HepG2 (cell line): ENCODE measurements around the gene ABCC1. TPM values are rescaled to one million over a fixed set of nuclear protein-coding genes. Genes with fewer than 3 reads are reported as not detected.

ENCODE experiments used
- ATRX ChIP-seq: sonication (generic); formaldehyde crosslinking; IDR thresholded peaks from 2 replicates; pipeline ENCODE4 v1.4.0; 2020; ENCODE audit warnings: missing genetic modification reagents, borderline replicate concordance
- BCL3 ChIP-seq: sonication (generic); formaldehyde crosslinking; IDR thresholded peaks from 2 replicates; pipeline ENCODE4 v1.5.1; 2020; ENCODE audit warnings: mild to moderate bottlenecking, missing genetic modification reagents, moderate library complexity
- CHD4 ChIP-seq: fragments of 200-600 bp; sonication (generic); IDR thresholded peaks from 2 replicates; pipeline ENCODE4 v1.7.0; 2017; ENCODE audit warnings: mild to moderate bottlenecking, low read length, borderline replicate concordance
- ETS1 ChIP-seq: sonication (generic); formaldehyde crosslinking; IDR thresholded peaks from 2 replicates; pipeline ENCODE4 v1.4.0; 2020; ENCODE audit warnings: missing genetic modification reagents
- ETV6 ChIP-seq: sonication (generic); formaldehyde crosslinking; conservative IDR thresholded peaks from 2 replicates; pipeline ENCODE4 v1.4.0; 2020; ENCODE audit warnings: missing genetic modification reagents
- GFI1 ChIP-seq: sonication (generic); formaldehyde crosslinking; IDR thresholded peaks from 2 replicates; pipeline ENCODE4 v1.5.0; 2020; ENCODE audit warnings: missing genetic modification reagents, mild to moderate bottlenecking, borderline replicate concordance
- HCFC1 ChIP-seq: fragments of 150-350 bp; IDR thresholded peaks from 2 replicates; pipeline ENCODE4 v1.6.1; 2014; ENCODE audit warnings: low read depth, low read length
- MAFF ChIP-seq: IDR thresholded peaks from 2 replicates; pipeline ENCODE4 v1.6.1; 2011; ENCODE audit warnings: low read depth, low read length, improper control_type of control experiment
- MYPOP ChIP-seq: sonication (generic); formaldehyde crosslinking; IDR thresholded peaks from 2 replicates; pipeline ENCODE4 v1.8.1; 2023; ENCODE audit warnings: mild to moderate bottlenecking, moderate library complexity, missing genetic modification reagents
- NFYB ChIP-seq: sonication (generic); formaldehyde crosslinking; IDR thresholded peaks from 2 replicates; pipeline ENCODE4 v1.4.0; 2020; ENCODE audit warnings: missing genetic modification reagents
- PCBP2 ChIP-seq: fragments of 200-400 bp; formaldehyde crosslinking; optimal IDR thresholded peaks from 2 replicates; pipeline ENCODE3; 2018; ENCODE audit warnings: low read length, low read depth; ENCODE audit not compliant: poor library complexity, severe bottlenecking
- PHF5A ChIP-seq: IDR thresholded peaks from one replicate; pipeline ENCODE4 v1.6.1; 2018; ENCODE audit warnings: low read depth, missing genetic modification reagents; ENCODE audit not compliant: unreplicated experiment
- RERE ChIP-seq: IDR thresholded peaks from 2 replicates; pipeline ENCODE4 v1.6.1; 2016; ENCODE audit warnings: low read depth, missing genetic modification reagents, missing compliant biosample characterization
- THAP11 ChIP-seq: IDR thresholded peaks from 2 replicates; pipeline ENCODE4 v1.6.1; 2016; ENCODE audit warnings: missing biosample characterization, missing genetic modification reagents
- ZBTB25 ChIP-seq: IDR thresholded peaks from 2 replicates; pipeline ENCODE4 v1.6.1; 2018; ENCODE audit warnings: missing genetic modification reagents
- ZNF143 ChIP-seq: sonication (generic); formaldehyde crosslinking; IDR thresholded peaks from 2 replicates; pipeline ENCODE4 v1.4.0; 2020; ENCODE audit warnings: missing genetic modification reagents
- ZNF589 ChIP-seq: sonication (generic); formaldehyde crosslinking; conservative IDR thresholded peaks from 2 replicates; pipeline ENCODE4 v1.8.0; 2022; ENCODE audit warnings: mild to moderate bottlenecking, moderate library complexity, missing genetic modification reagents
- ZNF607 ChIP-seq: sonication (generic); formaldehyde crosslinking; IDR thresholded peaks from 2 replicates; pipeline ENCODE4 v1.5.1; 2020; ENCODE audit warnings: missing genetic modification reagents, mild to moderate bottlenecking, borderline replicate concordance
- polyA plus RNA-seq, 8 experiments: library from polyadenylated mRNA; depleted of rRNA in 3 of 8; stranded (reverse) in 7 of 8; unstranded in 1 of 8; fragments of >200 nt; fragmentation: Illumina TruSeq in 4 of 8; extraction: Trizol in 4 of 8; gene quantifications; 2 replicates each; pipeline versions ENCODE4 v1.2.1 to v1.2.3, GENCODE V29; 2011 to 2016; ENCODE audit warnings: low read depth in 4 of 8, missing spikeins in 1 of 8, mixed read lengths in 1 of 8; ENCODE audit not compliant: insufficient read depth in 1 of 8
- total RNA-seq, 5 experiments: library from RNA; depleted of rRNA; stranded (reverse); fragments of >200 nt; fragmentation: Illumina TruSeq; extraction: Trizol; gene quantifications; 2 replicates each; pipeline ENCODE4 v1.2.3, GENCODE V29; 2016; ENCODE audit warnings: low read depth in 1 of 5

The ABCC1 gene
- total and polyA plus RNA-seq, 2 of the 13 experiments (the other 11 are each of a cell fraction or from before 2014, with no cell fraction given): 13.0 to 30.6 TPM

- TF ChIP-seq RERE (CRISPR knock-in tag) (no peak), CHD4 (no peak), ZNF607 (CRISPR knock-in tag) (no peak), HCFC1 (peak; percentile 67), PHF5A (no peak), ZNF143 (CRISPR knock-in tag) (peak; percentile 93), NFYB (CRISPR knock-in tag) (peak; percentile 77), ZNF589 (no peak), THAP11 (CRISPR knock-in tag) (peak; percentile 98), MAFF (0 out of 2 replicates have a peak, but pooled peaks have one; percentile 18), ZBTB25 (CRISPR knock-in tag) (no peak), ATRX (CRISPR knock-in tag) (no peak), ETV6 (no peak), MYPOP (CRISPR knock-in tag) (no peak), BCL3 (CRISPR knock-in tag) (no peak), PCBP2 (no peak), ETS1 (no peak), GFI1 (peak; percentile 29; the same call in 1 of the 2 replicates)
Measured at GRCh38 chr16:15970202-15970601, 20.8 kb downstream of the ABCC1 start (continued).
